ENCODE data around the gene PAX5. TPM values are rescaled to one million over a fixed set of nuclear protein-coding genes. Genes with fewer than 3 reads are reported as not detected.

PAX5 gene
- total RNA-seq, 3 donors from 2014 or later = 0.29 to 0.32 TPM; not detected in 1

- no peak for DNase-seq
- intact Hi-C loops (cut with DNase I, micrococcal nuclease) = no loop called here
These were observed 135.5 kb downstream of the PAX5 start for GRCh38 chr9:36898431-36899020.

GRCh38 chr9:36897478-36897877 lies 136.6 kb downstream of the PAX5 start:
- intact Hi-C loops (cut with DNase I, micrococcal nuclease) = no loop called here
- TF ChIP-seq CTCF (IDR thresholded peaks at IDR 0.05) = no peak
- no peak for ATAC-seq

More at GRCh38 chr9:36898431-36899020, 135.5 kb downstream of the PAX5 start:
- H3K9me3 ChIP-seq = no peaks in the 10 kb centered on the region
- no peak overlapping the region for H3K4me3 ChIP-seq
- TF ChIP-seq CTCF (IDR thresholded peaks at IDR 0.05) = no peak
- no peaks in the 10 kb centered on the region for H3K36me3 ChIP-seq (ENCODE audit: low read depth)
- H3K4me1 ChIP-seq (ENCODE audit: low read depth) = no peaks in the 10 kb centered on the region
- ATAC-seq = no peak

DNA sequence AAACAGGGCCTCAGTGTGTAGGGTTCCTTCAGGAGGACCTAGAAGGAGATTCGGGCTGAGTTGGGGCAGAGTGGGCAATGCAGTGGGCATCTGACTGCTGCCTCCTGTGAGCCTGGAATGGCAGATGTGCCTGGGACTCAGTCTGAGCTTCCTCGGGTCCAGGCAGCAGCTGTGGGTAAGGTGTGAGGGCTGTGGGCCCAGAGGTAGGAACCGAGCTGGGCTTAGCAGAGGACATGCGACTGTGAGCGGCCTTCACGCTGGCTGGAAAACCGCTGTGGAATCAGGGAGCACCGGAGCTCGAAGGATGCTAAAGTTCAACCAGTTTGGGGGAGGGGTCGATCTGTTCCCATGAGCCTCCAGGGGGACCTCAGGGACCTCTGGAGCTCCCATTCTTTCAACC lies 137.0 kb downstream of the PAX5 start:
- ATAC-seq = no peak
- intact Hi-C loops (cut with DNase I, micrococcal nuclease) = no loop called here
- Histone ChIP-seq H3K4me1 (ENCODE audit: low read depth) (no peaks in the 10 kb centered on the region), H3K4me3 (no peak overlapping the region), H3K9me3 (no peaks in the 10 kb centered on the region), H3K36me3 (ENCODE audit: low read depth) (no peaks in the 10 kb centered on the region)
- TF ChIP-seq CTCF (IDR thresholded peaks at IDR 0.05) = no peak
- no peak for DNase-seq

More at GRCh38 chr9:36897478-36897877, 136.6 kb downstream of the PAX5 start:
- Histone ChIP-seq H3K4me3 (no peak overlapping the region), H3K36me3 (ENCODE audit: low read depth) (no peaks in the 10 kb centered on the region), H3K4me1 (ENCODE audit: low read depth) (no peaks in the 10 kb centered on the region), H3K9me3 (no peaks in the 10 kb centered on the region)
- DNase-seq = no peak

DNA sequence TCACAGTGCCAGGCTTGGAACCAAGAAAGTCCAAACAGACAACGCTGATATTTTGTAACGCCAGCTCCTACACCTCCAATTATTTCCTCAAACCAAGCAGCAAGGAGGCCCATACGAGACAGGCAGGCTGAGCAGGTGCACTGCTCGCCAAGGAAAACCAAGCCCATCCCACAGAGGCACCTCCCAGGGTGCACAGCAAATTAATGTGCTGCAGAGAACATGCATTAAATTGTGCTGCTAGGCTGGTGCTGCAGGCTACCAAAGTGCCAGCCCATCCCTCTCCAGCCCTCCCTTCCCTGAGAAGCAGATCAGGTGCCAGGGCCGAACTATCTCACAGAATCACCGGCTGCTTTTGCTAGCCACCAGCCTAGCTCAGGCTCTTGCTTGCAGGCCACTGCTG lies 137.8 kb downstream of the PAX5 start:
- no peak for ATAC-seq
- intact Hi-C loops (cut with DNase I, micrococcal nuclease) = no loop called here
- no peak for TF ChIP-seq CTCF (IDR thresholded peaks at IDR 0.05)
- DNase-seq = no peak
- no peaks in the 10 kb centered on the region for H3K9me3 ChIP-seq
- no peaks in the 10 kb centered on the region for H3K36me3 ChIP-seq (ENCODE audit: low read depth)
- no peaks in the 10 kb centered on the region for H3K4me1 ChIP-seq (ENCODE audit: low read depth)
- no peak overlapping the region for H3K4me3 ChIP-seq

GRCh38 chr9:36895744-36896260 lies 138.3 kb downstream of the PAX5 start:
- Histone ChIP-seq H3K4me3 (no peak overlapping the region), H3K36me3 (ENCODE audit: low read depth) (no peaks in the 10 kb centered on the region), H3K9me3 (no peaks in the 10 kb centered on the region), H3K4me1 (ENCODE audit: low read depth) (no peaks in the 10 kb centered on the region)
- intact Hi-C loops (cut with DNase I, micrococcal nuclease) = no loop called here
- TF ChIP-seq CTCF (IDR thresholded peaks at IDR 0.05) = no peak
- DNase-seq (no peak), ATAC-seq (no peak)

All from mucosa of descending colon (tissue), 3 donors.